Esophagus muscularis mucosa (tissue), 4 donors: Measurements from ENCODE around the gene HAGHL.

Experiments used
- CTCF ChIP-seq, 3 experiments: fragments of 200-600 bp in 2 of 3; fragments of 450-650 bp in 1 of 3; sonication (generic) in 2 of 3; IDR thresholded peaks; one replicate each; pipeline ENCODE4 v1.5.1; 2017 to 2019; ENCODE audit warnings: antibody characterized with exemption in 3 of 3, mild to moderate bottlenecking in 2 of 3, moderate library complexity in 1 of 3
- EP300 ChIP-seq: sonication (generic); formaldehyde crosslinking; IDR thresholded peaks from one replicate; pipeline ENCODE4 v1.6.1; 2017; ENCODE audit warnings: antibody characterized with exemption
- POLR2A ChIP-seq: fragments of 450-650 bp; IDR thresholded peaks from one replicate; pipeline ENCODE4 v1.6.1; 2017; ENCODE audit warnings: antibody characterized with exemption, moderate library complexity, mild to moderate bottlenecking, low read depth
- POLR2AphosphoS5 ChIP-seq, 2 donors: sonication (generic); formaldehyde crosslinking; IDR thresholded peaks; one replicate each; pipeline ENCODE4 v1.6.1; 2017; ENCODE audit warnings: antibody characterized with exemption in 2 of 2

GRCh38 chr16:759110-759910 lies 32.4 kb downstream of the HAGHL start:
- no peak for TF ChIP-seq CTCF (IDR thresholded peaks at IDR 0.05)
- TF ChIP-seq EP300: no peak
- no peak for TF ChIP-seq POLR2AphosphoS5 (IDR thresholded peaks at IDR 0.05)
- TF ChIP-seq POLR2A: no peak
